SIG-M5 treated with dmso at 0.1 percent for 504 hours (cell line): ENCODE data around the gene OR6C65.
"Not testable (repeated sequence)": the region's sequence is repeated elsewhere in the genome, so short reads cannot be mapped to it uniquely, and the experiment has no call there.

Experiments
- DNase-seq: peaks from one replicate; lab custom pipeline; 2025; ENCODE audit not compliant: unreplicated experiment; lab: John Stamatoyannopoulos, UW

The OR6C65 gene

GRCh38 chr12:55400229-55400628, at the start of gene OR6C65:
Gene OR6C65, plus strand, starts transcription at chr12:55400529. Its CDS starts 0 bp downstream, at chr12:55400529.
- no peak for DNase-seq

- DNase-seq = not testable (repeated sequence)
These were observed 45.0 kb upstream of the OR6C65 start for GRCh38 chr12:55355338-55355737.

GRCh38 chr12:55362675-55363074, 37.7 kb upstream of the OR6C65 start, which contains the start of gene OR6C75:
Gene OR6C75, plus strand, starts transcription at chr12:55362975. Its CDS starts 2,136 bp downstream, at chr12:55365111.
- no peak for DNase-seq

GRCh38 chr12:55365086-55365485, 35.2 kb upstream of the OR6C65 start:
- no peak for DNase-seq

GRCh38 chr12:55372521-55372920, 27.8 kb upstream of the OR6C65 start:
- no peak for DNase-seq

GRCh38 chr12:55385891-55386290, 14.4 kb upstream of the OR6C65 start:
- DNase-seq = no peak

GRCh38 chr12:55392032-55392795, 8.1 kb upstream of the OR6C65 start:
- no peak for DNase-seq

GRCh38 chr12:55396326-55396725, 4.0 kb upstream of the OR6C65 start:
- no peak for DNase-seq

GRCh38 chr12:55407866-55408265, 7.5 kb downstream of the OR6C65 start:
- DNase-seq = no peak

GRCh38 chr12:55409133-55409532, 8.8 kb downstream of the OR6C65 start:
- DNase-seq = not testable (repeated sequence)

- not testable (repeated sequence) for DNase-seq
These were observed 11.8 kb downstream of the OR6C65 start for GRCh38 chr12:55412138-55412537.

GRCh38 chr12:55413498-55414388, 13.4 kb downstream of the OR6C65 start:
- DNase-seq = not testable (repeated sequence)

- not testable (repeated sequence) for DNase-seq
These were observed 14.1 kb downstream of the OR6C65 start for GRCh38 chr12:55414396-55414823.

GRCh38 chr12:55414889-55415288, 14.6 kb downstream of the OR6C65 start:
- DNase-seq = not testable (repeated sequence)

GRCh38 chr12:55416961-55417360, 16.6 kb downstream of the OR6C65 start:
- no peak for DNase-seq

GRCh38 chr12:55420307-55420962, 20.1 kb downstream of the OR6C65 start:
- DNase-seq = no peak

GRCh38 chr12:55425954-55426353, 25.6 kb downstream of the OR6C65 start, which contains the start of gene OR6C76:
Gene OR6C76, plus strand, starts transcription at chr12:55426254. Its CDS starts 0 bp downstream, at chr12:55426254.
- DNase-seq = no peak

GRCh38 chr12:55428331-55429243, 28.3 kb downstream of the OR6C65 start:
- DNase-seq = no peak

- DNase-seq = not testable (repeated sequence)
These were observed 40.9 kb downstream of the OR6C65 start for GRCh38 chr12:55441233-55441632.

- no peak for DNase-seq
These were observed 43.4 kb downstream of the OR6C65 start, which contains the start of gene OR6C2 for GRCh38 chr12:55443776-55444175. Gene OR6C2, plus strand, starts transcription at chr12:55444076. Its CDS starts 8,138 bp downstream, at chr12:55452214.
